NCI-H187 (cell line): ENCODE results near the gene RAPSN.

Experiments
- DNase-seq, 2 experiments: peaks; one replicate each; lab custom pipeline; 2025; lab: John Stamatoyannopoulos, UW

The RAPSN gene

DNA sequence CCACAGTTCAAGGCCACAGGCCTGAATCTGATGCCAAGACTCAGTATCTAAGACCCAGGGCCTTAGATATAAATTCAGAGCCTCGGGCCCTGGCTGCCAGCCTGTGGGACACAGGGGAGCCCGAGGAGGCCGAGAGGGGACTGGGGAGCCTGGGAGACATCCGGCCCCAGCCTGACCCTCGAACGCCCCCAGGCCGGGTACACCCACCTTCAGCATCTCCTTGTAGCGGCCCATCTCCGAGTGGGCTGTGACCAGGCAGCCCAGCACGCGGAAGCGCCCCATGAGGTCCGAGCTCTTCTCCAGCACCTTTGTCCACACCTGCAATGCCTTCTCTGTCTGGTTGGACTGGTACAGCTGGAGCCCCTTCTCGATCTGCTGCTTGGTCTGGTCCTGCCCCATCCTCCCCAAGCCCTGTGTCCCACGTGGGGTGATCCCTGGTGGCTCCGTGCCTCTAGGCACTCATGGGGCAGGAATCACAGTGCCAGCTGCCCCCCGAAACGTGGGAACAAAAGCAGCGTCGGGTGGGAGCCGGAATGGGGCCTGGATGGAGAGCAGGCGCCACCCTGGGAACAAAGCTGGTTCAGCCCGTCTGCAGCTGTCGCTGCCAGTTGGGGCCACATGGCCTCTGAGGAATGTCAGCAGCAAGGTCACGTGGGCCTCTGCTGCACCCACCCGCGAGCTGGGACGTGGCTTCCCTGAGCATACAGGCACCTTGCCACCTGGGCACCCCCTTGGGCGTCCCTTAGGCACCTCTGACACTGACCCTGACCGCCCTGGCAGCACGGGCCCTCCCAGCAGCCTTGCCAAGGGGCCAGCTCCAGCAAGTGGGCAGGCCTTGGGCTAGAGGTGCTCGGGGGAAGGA lies at the start of gene RAPSN:
RAPSN (minus strand) TSS at position 571 of the 862 bp plus-strand sequence; CDS start at position 399, 172 bp downstream.
- no peak for DNase-seq

DNA sequence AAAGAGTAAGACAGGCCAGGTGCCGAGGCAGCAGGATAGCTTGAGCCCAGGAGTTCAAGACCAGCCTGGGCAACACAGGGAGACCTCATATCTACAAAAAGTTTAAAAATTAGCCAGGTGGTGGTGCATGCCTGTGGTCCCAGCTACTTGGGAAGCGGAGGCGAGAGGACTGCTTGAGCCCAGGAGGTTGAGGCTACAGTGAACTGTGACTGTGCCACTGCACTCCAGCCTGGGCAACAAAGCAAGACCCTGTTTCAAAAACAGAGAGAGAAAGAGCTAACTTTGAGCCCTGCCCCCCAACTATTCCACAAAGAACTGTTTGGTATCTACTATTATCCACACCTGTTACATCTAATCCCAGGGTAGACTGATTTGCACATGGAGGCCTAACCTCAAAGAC lies 49.2 kb upstream of the RAPSN start:
- no peak for DNase-seq

DNA sequence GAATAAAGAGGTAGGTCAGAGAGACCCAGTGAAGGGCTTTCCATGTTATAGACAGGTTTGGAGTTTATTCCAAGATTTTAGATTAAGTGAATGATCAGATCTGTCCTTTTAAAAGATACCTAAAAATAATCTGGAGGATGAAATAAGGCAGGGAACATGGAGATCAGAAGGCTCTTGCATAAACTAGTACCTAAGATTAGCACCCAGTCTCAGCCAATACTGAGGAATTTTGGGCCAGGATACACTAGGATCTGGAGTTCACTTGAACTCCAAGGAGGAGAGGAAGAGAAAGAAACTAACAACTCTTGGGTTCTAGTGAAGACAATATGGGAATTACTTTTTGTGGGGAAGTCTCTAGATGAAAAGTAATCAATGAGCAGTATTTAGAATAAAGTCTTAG lies 47.9 kb upstream of the RAPSN start:
- no peak for DNase-seq

DNA sequence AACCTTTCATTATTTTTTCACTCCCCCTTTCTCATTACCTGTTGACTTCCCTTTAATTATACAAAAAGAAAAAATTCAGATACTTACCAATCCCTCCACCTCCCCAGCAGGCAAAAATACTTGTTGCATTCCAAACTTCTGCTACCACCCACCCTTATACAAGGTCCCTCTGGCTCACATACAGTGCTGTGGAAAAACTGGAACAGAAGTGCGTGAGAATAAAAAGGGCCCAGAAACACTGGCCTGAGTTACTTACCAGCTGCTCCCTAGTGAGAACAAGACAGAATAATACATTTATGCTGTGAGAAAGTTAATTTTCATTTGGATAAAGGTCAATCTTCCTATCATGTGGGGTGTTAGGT lies 46.9 kb upstream of the RAPSN start:
- no peak for DNase-seq

DNA sequence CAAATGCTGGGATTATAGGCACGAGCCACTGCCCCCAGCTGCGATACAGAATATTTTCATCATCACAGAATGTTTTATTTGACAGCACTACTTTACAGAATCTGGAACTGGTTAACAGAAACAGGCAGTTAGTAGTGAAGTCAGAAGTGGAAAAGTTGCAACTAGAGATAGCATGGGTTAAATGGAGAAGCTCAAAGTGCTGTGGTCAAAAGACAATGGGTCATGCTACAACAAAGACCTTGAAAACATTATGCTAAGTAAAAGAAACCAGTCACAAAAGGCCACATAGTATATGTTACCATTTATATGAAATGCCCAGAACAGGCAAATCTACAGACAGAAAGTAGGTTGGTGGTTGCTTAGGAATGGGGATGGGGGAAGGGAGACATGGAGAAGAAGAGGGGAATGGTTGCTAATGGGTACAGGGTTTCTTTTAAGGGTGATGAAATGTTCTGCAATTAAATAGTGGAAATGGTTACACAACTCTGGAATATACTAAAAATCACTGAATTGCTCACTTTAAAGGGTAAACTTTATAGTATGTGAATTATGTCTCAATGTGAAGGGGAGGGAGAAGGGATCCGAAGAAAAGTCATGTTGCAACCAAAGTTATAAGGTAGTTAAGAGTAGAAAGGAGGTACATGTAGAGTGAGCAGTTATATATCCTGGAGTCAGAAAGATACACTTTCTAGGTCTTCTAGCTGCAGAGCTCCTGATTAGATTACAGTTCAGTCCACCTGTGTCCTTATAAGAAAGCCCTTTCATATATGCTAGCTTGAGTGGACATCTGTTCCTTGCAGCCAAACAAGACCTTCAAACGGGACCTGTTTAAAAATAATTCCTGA lies 46.3 kb upstream of the RAPSN start:
- DNase-seq, result no peak

DNA sequence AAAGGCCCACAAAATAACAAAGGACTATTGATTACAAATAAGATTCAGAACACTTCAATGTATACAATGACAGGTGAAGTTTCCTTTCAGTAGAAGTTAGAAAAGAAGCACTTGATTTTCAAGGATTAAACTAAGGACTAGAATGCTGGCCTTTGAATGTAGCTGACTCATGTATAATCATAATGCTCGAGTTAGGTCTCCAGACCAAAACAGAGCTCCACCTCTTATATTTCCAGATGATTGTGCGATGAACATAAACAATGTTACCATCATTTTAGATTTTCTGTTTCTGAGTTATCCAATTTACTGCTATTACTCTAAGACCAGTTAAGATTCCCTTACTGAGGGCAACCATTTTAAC lies 40.4 kb upstream of the RAPSN start:
- no peak for DNase-seq

DNA sequence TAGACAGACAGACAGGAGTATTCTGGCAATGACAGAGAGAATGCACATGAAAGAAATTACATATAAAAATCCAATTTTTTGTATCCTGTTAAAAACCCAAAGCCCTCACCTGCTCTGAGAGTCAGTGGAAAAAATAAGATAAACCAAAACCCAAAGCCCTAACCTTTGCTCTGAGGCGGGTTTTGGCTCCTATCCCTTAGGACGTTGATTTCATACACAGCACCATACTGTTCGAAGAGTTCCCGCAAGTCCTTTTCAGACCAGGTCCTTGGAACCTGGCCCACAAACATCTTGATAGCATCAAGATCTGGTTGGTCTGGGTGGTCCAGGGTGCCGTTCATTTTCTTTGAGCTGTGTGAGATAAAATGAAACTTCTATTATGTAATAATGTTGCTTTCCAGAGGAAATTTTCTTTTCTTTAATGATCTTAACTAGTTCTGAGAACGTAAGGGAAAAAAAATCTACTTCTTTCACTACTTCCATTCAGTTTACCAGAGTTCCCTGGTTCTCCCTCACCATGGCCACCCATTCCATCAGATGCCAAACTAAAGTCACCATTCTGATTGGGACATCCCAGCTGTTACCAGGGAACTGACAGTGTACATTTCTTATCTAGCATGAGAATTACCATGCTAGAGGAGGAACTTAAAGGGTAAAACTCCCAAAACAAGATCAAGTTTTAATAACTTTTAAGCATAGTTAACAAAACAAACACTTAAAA lies 39.9 kb upstream of the RAPSN start:
- no peak for DNase-seq

DNA sequence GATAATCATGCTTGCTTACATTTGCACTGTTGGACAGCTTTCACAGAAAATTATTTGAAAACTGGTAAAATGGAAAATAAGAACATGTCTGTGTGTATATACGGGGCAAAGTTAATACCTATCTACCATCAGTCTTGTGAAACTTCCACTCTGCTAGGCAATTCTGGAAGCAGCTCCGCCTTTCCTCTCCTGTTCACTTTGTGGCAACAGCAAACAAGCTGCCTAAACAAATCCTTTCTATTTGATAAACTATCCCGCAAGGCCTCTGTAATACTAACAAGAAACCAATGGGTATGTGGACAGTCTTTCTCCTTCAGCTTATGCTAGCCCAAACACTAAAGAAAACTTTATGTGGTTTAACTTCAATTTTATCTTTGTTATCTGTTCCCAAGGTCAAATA lies 39.2 kb upstream of the RAPSN start:
- DNase-seq, result no peak

DNA sequence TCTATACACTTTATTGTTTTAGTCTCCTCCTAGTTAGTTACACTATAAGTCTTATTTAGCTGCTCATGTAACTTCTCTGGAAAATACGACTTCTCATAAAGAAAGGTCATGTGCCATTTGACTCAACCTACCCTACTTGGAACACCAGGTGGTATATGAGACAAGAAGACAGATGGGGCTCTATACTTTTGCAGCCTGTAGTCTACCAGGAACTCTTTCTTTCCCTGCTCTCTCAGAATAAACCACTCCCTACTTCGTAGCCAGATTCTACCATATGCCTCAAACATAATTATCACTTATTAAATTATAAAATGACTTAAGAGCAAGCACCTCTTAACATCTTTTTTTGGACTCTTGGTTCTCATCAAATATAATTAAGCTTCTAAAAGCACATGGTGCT lies 38.5 kb upstream of the RAPSN start:
- DNase-seq, result no peak

DNA sequence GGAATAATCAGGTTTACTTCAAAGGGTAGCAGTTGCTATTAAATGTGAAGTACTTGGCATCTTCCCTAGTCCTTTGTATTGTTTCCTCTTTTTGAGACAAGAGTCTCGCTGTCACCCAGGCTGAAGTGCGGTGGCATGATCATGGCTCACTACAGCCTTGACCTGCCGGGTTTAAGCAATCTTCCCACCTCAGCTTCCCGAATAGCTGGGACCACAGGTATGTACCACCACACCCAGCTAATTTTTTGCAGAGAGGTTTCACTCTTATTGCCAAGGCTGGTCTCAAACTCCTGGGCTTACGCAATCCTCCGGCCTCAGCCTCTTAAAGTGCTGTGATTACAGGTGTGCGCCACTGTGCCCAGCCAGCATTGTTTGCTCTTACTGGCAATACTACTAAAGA lies 36.2 kb upstream of the RAPSN start:
- no peak for DNase-seq

DNA sequence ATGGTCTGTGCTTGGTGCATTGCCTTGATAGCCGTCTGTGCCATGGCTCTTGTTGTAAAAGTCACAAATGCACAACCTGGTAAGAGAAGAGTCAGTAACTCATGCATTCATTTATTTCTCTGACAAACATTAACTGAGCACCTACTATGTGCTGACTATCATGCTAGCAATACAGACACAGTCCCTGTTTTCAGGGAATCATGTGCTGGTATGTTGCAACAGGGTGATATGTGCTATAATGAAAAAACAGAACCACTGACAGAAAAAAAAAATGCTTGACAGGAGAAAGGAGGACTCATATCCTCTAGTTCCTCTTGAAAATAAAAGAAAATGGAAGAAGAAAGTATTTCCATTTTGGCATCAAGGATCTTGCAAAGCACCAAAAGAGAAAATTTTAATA lies 34.5 kb upstream of the RAPSN start:
- DNase-seq, result no peak

DNA sequence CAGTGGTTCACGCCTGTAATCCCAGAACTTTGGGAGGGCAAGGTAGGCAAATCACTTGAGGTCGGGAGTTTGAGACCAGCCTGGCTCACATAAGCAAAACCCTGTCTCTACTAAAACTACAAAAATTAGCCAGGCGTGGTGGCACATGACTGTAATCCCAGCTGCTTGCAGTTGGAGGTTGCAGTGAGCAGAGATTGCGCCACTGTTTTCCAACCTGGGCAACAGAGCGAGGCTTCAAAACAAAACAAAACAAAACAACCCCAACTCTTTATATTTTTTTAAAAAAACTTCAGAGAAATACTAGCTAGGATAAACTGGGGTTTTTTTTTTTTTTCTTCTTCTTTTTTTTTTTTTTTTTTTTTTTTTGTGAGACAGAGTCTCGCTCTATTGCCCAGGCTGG lies 31.8 kb upstream of the RAPSN start:
- DNase-seq, result no peak

DNA sequence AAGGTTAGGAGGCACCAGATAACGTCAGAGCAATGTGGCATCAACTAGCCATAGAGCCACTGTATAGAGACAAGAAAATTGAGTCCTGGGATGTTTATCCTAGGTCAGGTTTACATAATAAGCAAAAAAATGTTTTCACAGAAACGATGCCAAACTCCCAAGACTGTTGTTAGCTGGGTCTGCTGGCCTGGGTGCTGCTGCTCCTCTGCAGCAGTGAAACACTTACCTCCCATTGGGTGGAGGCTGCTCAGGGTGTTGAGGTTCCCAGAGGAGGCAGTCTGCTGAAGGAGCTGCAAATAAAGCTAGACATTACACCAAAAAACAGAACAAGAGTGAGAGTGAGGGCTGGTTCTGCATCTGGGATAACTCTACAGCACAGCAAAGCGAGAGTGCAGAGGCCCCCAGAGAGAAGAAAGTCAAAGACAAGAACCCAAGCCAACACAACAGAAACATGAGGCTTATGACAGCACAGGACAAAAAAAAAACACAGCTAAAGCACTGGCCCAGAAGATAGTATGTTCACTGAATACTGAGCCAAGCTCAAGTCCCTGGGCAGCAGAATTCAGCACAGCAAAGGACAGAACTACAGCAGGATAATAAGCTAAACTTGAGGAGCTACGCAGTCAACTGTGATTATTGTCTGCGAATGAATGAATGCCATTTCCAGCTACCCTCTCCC lies 29.9 kb upstream of the RAPSN start:
- DNase-seq, result no peak

DNA sequence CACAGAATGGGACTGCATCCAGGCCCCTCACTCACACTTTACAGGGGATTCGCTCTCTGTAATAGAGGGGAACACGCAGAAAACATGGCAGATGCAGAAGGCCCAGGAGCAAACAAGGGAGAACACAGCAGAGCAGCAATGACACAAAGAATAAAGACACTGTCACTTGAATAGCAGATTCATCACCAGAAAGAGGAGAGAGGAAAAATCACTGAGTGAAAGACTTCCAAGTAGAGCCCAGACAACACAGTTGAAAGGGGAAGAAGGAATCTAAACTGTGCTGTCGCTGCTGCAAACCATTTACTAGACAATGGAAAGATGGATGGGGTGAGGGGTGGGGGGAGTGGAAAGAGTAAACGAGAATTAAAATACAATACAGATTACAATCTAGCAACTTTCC lies 28.8 kb upstream of the RAPSN start:
- no peak for DNase-seq

DNA sequence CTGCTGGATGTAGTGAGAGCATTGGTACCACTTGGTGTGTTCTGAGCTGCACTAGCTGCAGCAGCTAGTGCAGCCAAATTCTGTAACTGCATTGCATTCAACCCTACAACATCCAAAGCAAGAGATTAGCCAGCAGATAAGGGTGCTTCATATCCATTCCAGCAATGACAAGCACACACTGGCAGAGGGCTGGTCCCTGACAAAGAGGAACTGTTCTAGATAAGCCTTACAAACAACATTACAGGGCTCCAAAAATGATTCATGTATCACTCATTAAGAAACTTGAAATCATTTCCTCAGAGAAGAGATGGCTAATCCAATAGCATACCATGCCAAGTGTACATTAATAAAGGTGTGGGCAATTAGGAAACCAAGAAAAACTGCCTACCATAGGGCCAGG lies 28.4 kb upstream of the RAPSN start:
- DNase-seq, result no peak

DNA sequence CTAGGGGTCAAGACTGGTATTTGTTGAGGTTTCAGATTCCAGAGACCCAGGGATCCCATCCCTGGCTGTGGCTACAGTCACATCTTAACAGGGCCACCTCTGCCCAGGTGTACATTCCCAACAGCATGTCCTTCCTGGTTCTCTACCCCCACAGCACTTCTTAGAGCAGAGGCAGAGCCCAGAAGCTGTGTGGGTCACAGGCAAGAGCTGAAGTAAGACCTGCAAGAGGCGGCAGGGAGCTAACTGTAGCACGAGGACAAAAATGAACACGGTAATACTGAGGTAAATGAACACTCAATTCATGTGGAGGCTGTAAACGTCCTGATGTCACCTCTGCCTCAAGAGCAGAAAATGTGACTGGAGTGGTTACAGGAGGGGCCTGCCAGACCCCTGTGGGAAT lies 21.7 kb upstream of the RAPSN start:
- DNase-seq, result no peak

DNA sequence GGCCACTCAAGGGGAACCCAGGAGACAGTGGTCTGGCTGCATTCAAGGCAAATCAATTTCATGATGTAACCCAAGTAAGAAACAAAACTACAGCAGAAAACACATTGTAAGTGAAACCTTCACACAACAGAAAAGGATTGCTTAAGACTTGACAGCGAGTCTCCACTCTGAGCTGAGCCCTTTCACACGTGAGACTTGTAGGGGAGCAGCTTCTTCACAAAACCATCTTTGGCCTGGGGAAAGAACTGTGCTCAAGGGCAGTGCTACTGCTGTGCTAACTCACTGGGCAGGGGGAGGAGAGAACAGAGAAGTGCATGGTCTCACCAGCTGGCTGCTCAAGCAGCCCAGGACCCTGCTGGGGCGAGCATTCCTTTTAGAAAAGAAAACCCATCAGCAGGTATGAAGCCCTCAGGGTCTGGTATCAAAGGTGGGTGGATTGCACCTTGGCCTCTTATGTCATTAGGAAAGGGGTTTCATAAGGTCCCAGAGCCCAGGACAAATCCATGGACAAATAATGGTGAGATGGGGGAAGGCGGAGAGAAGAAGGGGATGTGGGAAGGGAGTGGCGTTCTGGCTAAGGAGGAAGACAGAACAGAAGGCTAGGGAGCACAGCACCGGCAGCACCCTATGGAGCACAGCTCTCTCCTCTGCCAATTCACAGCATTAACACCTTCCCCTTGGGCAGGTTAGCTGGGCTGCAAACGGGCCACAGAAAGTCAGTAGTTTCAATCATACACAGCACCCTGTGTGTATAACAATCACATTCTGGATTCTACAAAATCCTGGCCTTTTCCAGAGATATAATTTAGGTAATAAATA lies 20.6 kb upstream of the RAPSN start:
- DNase-seq, result no peak

DNA sequence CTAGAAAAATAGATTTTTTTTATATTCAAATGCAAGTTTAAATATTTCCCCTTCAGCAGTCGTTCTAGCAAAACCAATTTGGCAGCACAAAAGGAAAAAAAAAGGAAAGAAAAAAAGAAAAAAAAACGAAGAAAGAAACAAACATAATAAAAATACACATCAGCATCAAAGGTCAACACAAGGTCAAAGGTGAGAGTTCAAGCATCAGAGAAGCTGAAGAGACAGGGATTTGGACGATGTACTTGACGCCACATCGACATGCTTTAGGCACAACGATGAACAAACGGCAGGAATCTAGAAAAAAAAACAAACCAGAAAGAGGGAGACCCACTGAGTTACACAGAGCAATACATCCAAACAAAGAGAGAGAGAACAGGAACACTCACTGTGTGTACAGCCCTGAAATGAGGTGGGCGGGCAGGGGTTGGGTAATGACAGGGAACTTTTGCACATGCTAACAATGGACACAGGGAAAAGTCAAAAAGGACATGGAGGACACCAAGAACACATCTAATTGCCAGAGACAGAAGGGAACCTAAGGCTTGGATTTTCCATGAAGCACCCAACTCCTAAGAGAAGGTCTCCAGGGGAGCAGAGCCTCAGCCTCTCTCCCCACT lies 19.8 kb upstream of the RAPSN start:
- DNase-seq, result no peak

DNA sequence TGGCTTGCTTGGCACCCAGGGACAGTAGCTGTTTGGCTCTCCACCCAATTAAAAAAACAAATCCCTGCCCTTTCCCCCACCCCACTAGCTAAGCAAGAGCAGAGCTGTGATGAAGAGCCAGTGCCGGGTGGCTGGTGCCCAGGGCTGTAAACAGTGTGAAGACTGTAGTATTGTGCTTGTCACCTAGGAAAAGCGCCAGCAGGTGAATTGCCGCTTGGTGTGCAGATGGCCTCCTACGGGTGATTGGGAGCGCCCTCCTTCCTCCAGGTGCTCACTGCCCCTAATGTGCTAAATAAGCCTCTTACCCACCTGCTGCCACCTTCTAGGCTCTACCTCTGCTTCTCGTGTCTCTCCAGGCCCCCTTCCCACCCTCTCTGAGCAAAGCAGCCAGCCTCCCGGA lies 18.4 kb upstream of the RAPSN start:
- peak; percentile 67 to 75 for DNase-seq

DNA sequence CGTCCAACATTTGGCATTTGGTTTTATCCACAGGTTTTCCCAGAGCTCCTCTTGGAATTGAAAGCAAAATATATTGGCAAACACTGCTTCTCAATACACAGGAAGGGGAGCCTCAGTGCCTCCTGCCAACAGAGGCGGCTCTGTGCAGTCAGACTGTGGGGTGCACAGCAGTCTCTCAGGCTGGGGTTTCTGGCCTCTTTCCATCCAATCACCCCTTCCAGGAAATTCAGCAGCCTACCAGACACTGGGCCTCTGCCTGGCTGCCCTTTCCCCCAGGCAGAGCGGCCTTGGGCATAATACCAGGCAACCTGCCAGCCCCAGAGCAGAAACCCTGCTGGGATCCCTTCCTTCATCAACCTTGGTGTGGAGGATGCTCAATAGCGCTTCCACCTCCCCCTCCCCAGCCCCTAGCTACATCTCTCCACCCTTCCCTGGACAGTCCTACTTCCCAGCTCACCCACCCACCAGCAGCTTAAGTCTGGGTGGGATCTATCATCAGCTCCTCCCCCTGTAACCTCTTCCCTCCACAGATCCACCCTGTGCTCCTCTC lies 17.8 kb upstream of the RAPSN start:
- peak in 1 of 2 experiments; percentile 65 for DNase-seq

DNA sequence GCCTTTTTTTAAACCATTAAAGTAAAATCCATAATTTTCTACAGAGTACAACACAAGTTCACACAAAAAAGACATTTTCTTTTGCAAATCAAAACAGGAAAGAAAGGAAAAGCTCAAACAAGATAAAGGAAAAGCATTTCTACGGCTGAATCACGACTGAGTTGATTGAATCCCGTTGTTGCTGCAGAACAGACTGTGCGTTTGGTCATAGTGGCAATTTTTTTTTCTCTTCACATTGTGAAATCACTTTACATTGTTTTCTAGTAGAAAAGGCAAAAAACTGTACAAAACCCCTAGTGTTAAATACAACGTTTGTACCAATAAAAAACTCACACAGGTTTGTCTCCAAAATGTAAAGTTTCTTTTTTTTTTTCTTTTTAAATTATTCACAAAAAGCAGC lies 17.3 kb upstream of the RAPSN start:
- no peak for DNase-seq
